H1 (cell line): ENCODE results near the gene ILF3. TPM values are rescaled to one million over a fixed set of nuclear protein-coding genes. Genes with fewer than 3 reads are reported as not detected.

ENCODE experiments used
- polyA plus RNA-seq, 7 experiments: library from polyadenylated mRNA; depleted of rRNA in 3 of 7; stranded (reverse) in 5 of 7; unstranded in 2 of 7; fragments of >200 nt in 5 of 7; fragments of 200-250 nt in 2 of 7; gene quantifications; 1 replicate in 5 of 7; 2 replicates in 1 of 7; 4 replicates in 1 of 7; pipeline versions ENCODE4 v1.2.1 to v1.2.3, GENCODE V29; 2011 to 2013; ENCODE audit warnings: missing spikeins in 2 of 7, mixed read lengths in 2 of 7
- total RNA-seq: library from RNA; stranded (reverse); fragmentation: NEBNext Ultra II Directional; extraction: Animal tissue kit (Norgen Biotek cat#: 25700); gene quantifications from 2 replicates; pipeline ENCODE4 v1.2.1, GENCODE V29; 2021
- TF ChIP-seq, protein P1 (sequence below): fragments of 300-600 bp; sonication (generic); IDR thresholded peaks from 2 replicates; pipeline ENCODE4 v1.7.1; 2012; ENCODE audit warnings: low read length, moderate library complexity, mild to moderate bottlenecking, inconsistent platforms; ENCODE audit not compliant: insufficient replicate concordance

ILF3 gene
- total and polyA plus RNA-seq, 2 of the 8 experiments (the other 6 are each of a cell fraction or from before 2014, with no cell fraction given), result 291 to 695 TPM

DNA sequence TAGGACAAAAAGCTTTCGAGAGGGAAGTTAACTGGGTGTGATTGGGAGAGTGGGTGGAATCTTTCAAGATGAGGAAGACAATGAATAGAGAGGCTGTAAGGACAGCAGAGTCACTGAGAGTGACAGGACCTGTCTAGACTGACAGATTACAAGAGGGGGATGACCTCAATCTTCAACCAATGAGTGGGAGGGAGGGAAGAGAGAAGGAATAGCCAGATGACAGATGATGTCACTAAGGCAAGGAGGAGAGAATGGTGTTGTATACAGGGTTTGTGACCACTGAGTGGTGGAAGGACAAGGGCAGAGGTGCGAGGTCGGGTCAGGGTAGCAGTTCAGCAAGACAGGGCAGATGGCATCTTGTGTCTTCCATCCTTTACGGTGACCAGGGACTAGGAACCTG, 5.8 kb upstream of the ILF3 start (continued):
- TF ChIP-seq, protein P1, sequence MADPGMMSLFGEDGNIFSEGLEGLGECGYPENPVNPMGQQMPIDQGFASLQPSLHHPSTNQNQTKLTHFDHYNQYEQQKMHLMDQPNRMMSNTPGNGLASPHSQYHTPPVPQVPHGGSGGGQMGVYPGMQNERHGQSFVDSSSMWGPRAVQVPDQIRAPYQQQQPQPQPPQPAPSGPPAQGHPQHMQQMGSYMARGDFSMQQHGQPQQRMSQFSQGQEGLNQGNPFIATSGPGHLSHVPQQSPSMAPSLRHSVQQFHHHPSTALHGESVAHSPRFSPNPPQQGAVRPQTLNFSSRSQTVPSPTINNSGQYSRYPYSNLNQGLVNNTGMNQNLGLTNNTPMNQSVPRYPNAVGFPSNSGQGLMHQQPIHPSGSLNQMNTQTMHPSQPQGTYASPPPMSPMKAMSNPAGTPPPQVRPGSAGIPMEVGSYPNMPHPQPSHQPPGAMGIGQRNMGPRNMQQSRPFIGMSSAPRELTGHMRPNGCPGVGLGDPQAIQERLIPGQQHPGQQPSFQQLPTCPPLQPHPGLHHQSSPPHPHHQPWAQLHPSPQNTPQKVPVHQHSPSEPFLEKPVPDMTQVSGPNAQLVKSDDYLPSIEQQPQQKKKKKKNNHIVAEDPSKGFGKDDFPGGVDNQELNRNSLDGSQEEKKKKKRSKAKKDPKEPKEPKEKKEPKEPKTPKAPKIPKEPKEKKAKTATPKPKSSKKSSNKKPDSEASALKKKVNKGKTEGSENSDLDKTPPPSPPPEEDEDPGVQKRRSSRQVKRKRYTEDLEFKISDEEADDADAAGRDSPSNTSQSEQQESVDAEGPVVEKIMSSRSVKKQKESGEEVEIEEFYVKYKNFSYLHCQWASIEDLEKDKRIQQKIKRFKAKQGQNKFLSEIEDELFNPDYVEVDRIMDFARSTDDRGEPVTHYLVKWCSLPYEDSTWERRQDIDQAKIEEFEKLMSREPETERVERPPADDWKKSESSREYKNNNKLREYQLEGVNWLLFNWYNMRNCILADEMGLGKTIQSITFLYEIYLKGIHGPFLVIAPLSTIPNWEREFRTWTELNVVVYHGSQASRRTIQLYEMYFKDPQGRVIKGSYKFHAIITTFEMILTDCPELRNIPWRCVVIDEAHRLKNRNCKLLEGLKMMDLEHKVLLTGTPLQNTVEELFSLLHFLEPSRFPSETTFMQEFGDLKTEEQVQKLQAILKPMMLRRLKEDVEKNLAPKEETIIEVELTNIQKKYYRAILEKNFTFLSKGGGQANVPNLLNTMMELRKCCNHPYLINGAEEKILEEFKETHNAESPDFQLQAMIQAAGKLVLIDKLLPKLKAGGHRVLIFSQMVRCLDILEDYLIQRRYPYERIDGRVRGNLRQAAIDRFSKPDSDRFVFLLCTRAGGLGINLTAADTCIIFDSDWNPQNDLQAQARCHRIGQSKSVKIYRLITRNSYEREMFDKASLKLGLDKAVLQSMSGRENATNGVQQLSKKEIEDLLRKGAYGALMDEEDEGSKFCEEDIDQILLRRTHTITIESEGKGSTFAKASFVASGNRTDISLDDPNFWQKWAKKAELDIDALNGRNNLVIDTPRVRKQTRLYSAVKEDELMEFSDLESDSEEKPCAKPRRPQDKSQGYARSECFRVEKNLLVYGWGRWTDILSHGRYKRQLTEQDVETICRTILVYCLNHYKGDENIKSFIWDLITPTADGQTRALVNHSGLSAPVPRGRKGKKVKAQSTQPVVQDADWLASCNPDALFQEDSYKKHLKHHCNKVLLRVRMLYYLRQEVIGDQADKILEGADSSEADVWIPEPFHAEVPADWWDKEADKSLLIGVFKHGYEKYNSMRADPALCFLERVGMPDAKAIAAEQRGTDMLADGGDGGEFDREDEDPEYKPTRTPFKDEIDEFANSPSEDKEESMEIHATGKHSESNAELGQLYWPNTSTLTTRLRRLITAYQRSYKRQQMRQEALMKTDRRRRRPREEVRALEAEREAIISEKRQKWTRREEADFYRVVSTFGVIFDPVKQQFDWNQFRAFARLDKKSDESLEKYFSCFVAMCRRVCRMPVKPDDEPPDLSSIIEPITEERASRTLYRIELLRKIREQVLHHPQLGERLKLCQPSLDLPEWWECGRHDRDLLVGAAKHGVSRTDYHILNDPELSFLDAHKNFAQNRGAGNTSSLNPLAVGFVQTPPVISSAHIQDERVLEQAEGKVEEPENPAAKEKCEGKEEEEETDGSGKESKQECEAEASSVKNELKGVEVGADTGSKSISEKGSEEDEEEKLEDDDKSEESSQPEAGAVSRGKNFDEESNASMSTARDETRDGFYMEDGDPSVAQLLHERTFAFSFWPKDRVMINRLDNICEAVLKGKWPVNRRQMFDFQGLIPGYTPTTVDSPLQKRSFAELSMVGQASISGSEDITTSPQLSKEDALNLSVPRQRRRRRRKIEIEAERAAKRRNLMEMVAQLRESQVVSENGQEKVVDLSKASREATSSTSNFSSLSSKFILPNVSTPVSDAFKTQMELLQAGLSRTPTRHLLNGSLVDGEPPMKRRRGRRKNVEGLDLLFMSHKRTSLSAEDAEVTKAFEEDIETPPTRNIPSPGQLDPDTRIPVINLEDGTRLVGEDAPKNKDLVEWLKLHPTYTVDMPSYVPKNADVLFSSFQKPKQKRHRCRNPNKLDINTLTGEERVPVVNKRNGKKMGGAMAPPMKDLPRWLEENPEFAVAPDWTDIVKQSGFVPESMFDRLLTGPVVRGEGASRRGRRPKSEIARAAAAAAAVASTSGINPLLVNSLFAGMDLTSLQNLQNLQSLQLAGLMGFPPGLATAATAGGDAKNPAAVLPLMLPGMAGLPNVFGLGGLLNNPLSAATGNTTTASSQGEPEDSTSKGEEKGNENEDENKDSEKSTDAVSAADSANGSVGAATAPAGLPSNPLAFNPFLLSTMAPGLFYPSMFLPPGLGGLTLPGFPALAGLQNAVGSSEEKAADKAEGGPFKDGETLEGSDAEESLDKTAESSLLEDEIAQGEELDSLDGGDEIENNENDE, result no peak
